Adipose tissue (tissue), 3 donors: ENCODE measurements around the gene CACFD1. TPM values are rescaled to one million over a fixed set of nuclear protein-coding genes. Genes with fewer than 3 reads are reported as not detected.

Experiments used
- H3K27ac ChIP-seq: one replicate; pipeline ENCODE4 v1.5.1; 2013; ENCODE audit warnings: low read depth, low read length
- WGBS, 3 donors: extraction: QIAGEN DNeasy Blood & Tissue Kit; methylation state at CpG; one replicate each; pipeline ENCODE4 v1.1.7; 2013; 5-methylcytosine and 5-hydroxymethylcytosine counted together
- polyA plus RNA-seq, 3 donors: library from polyadenylated mRNA; stranded (reverse); fragments of 200-250 nt; gene quantifications; one replicate each; pipeline ENCODE4 v1.2.3, GENCODE V29; 2013
- donor health status: healthy with polysubstance abuse.
- donor health status: Bipolar disorder and iron deficiency.
- donor health status: healthy.

The CACFD1 gene
- 10 to 100 TPM in 1 of 3 donors, 1 to 10 TPM in 2; 4.0 to 17.3 (median 8.5) TPM for polyA plus RNA-seq

GRCh38 chr9:133459476-133460404 lies at the start of gene CACFD1:
Gene CACFD1, plus strand, starts transcription at chr9:133459978. Its CDS starts 89 bp downstream, at chr9:133460067.
- H3K27ac ChIP-seq, result no peak within 1 kb of the TSS
- WGBS, 3 donors, result 0 to 1% (median 1%) methylated on average over 69 to 86 of the region's 86 CpGs

- WGBS, 3 donors, result 40 to 68% (median 50%) methylated on average over 1 of the region's 1 CpG
Measured at GRCh38 chr9:133415170-133415569, 44.6 kb upstream of the CACFD1 start.

DNA sequence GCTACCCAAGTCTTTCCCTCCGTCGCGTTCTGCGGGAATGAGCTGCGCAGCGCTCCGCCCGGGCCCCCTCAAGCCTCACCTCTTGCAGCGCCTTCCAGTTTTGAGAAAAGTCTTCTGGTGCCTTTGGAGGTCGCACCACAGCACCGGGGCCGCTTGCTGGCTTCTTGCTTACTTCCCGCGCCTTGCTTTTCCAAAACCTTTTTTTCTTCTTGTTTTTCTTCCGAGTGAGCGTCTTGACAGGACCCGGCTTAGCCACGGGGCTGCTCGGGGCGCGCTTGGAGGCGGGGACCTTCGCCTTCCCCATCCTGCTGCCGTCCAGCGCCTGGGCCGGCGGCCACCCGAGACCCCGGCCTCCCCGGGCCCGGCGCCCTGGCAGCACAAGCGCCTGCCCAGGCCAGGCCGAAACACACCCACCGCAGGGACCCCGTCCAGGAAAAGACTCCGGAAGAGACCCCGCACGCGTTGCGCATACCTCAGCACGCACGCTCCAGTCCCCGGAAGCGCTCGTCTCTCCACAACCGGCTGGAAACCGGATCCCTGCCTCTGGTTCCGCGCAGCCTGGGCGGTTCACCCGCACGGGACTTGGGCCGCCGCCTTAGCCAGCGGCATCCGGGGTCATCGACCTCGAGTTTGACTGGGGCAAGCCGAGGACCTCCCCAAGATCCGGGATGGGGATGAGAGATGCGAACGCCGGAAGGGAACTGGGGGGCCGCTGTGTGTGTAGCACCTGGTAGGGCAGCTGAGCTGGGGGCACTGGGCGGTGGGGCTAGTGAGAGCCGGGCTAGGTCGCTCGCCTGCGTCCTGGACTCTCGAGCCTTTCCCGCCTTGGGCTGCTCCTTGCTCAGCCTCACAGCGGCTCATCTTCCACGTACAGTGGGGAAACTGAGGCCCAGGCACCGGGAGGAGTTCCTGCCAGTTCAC lies 42.0 kb upstream of the CACFD1 start, which contains the start of gene REXO4:
Gene REXO4 (minus strand): TSS at position 470 of the 921 bp plus-strand sequence. CDS start 166 bp downstream, at position 304.
- WGBS, 3 donors, result 0 to 1% (median 1%) methylated on average over 75 of the region's 75 CpGs
- H3K27ac ChIP-seq, result no peak within 1 kb of the TSS

More at GRCh38 chr9:133415170-133415569, 44.6 kb upstream of the CACFD1 start:
- no peak overlapping the region for H3K27ac ChIP-seq

DNA sequence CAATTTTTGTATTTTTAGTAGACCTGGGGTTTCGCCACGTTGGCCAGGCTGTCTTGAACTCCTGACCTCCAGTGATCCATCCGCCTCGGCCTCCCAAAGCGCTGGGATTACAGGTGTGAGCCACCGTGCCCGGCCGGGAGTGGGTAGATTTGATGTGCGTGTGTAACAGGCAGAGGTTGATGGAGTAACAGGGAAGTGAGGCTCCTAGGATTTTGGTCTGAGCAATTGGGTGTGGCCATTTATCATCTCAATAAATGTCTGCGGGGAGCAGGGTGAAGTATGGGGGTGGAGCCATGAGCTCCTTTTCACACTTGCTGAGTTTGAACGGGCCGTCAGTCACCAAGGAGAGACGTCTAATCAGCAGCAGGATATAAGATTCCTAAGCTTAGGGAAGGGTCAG lies 40.8 kb upstream of the CACFD1 start:
- WGBS, 3 donors, result 51 to 84% (median 74%) methylated on average over 13 of the region's 13 CpGs
- no peak overlapping the region for H3K27ac ChIP-seq

DNA sequence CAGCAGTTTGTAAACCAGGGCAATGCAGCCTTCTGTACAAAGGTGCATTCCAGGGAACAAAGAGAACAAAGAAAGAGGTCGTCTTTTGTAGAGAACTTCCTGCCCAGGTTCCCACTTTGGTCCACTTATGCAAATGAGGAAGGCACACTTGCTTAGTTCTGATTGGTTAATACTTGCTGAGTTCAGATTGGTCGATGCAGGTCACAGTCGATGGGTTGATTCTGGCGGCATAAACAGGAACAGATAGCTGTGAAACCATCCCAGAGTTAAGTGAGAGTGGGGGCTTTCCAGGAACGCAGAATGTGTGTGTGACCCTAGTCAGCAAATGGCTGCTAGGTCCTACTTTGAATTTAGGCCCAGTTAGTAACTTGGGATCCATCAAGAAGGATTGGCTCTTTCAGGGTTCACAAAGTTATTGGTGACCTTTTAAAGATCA lies 39.4 kb upstream of the CACFD1 start:
- WGBS, 3 donors, result 61 to 66% (median 62%) methylated on average over 5 of the region's 5 CpGs
- H3K27ac ChIP-seq, result no peak overlapping the region

- 58 to 60% (median 59%) methylated on average over 23 of the region's 23 CpGs for WGBS, 3 donors
- no peak within 1 kb of the TSS for H3K27ac ChIP-seq
Measured at GRCh38 chr9:133421615-133422542, 37.9 kb upstream of the CACFD1 start, which contains the start of gene ADAMTS13. Gene ADAMTS13, plus strand, starts transcription at chr9:133422367. Its CDS starts 77 bp downstream, at chr9:133422444.

- WGBS, 3 donors, result 32 to 67% (median 66%) methylated on average over 3 of the region's 3 CpGs
- H3K27ac ChIP-seq, result no peak overlapping the region
Measured at GRCh38 chr9:133423216-133423615, 36.6 kb upstream of the CACFD1 start.

GRCh38 chr9:133424187-133424586 lies 35.6 kb upstream of the CACFD1 start:
- 91 to 95% (median 95%) methylated on average over 11 to 12 of the region's 12 CpGs for WGBS, 3 donors
- H3K27ac ChIP-seq, result no peak overlapping the region

GRCh38 chr9:133425049-133425632 lies 34.6 kb upstream of the CACFD1 start:
- 87 to 92% (median 89%) methylated on average over 22 of the region's 22 CpGs for WGBS, 3 donors
- no peak overlapping the region for H3K27ac ChIP-seq

DNA sequence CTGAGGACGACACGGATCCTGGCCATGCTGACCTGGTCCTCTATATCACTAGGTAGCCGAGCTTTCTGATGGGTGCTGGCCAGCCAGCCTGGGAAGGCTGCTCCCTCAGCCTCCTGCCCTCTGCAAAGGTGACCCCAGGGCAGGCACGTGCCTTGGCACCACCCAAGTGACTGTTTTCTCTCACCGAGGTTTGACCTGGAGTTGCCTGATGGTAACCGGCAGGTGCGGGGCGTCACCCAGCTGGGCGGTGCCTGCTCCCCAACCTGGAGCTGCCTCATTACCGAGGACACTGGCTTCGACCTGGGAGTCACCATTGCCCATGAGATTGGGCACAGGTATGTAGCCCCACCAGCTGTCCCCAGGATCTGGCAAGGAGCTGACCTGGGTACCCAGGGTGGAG lies 33.8 kb upstream of the CACFD1 start:
- WGBS, 3 donors, result 81 to 91% (median 87%) methylated on average over 11 of the region's 11 CpGs
- no peak overlapping the region for H3K27ac ChIP-seq

DNA sequence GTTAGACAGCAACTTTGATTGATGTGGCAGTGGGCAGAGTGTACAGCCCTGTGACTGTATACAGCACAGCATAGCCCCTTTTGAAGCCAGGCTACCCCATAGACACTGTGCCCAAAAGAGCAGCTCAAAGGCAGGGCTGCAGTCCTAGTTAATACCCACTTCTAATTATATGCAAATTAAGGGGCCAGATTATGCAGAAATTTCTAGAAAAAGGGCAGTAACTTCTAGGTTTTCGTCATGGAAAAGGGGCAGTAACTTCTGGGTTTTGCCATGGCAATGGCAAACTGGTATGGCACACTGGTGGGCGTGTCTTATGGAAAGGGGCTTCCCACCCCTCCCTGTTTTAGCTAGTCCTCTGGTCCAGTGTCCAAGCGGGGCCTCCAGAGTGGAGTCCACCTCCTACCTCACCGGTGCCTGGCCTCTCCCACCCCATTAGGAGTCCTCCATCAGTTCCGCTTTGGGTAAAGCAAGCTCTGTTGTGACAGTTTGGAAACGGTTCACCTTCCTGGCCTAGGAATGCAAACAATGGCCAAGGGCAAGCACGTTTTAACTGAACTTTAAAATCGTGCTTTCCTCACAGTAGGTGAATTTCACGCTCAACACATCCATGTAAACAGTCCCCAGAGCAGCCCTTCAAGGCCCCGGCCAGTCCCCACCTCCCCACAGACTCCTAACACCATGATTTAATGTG lies 32.0 kb upstream of the CACFD1 start:
- 58 to 64% (median 62%) methylated on average over 10 of the region's 10 CpGs for WGBS, 3 donors
- H3K27ac ChIP-seq, result no peak overlapping the region

DNA sequence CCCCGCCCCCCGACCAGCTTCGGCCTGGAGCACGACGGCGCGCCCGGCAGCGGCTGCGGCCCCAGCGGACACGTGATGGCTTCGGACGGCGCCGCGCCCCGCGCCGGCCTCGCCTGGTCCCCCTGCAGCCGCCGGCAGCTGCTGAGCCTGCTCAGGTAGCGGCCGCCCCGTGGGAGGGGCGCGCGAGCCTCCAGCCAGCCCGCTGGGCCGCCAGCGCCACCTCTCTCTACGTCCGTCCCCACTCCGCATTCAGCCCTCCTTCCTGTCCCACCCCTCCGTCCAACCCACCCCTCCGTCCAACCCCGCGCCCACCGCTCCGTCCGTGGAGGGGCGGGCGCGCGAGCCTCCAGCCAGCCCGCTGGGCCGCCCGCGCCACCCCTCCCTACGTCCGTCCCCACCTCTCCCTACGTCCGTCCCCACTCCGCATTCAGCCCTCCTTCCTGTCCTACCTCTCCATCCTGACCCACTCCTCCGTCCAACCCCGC lies 31.1 kb upstream of the CACFD1 start:
- H3K27ac ChIP-seq, result no peak overlapping the region
- 0 to 3% (median 2%) methylated on average over 26 to 56 of the region's 57 CpGs for WGBS, 3 donors

GRCh38 chr9:133429214-133429613 lies 30.6 kb upstream of the CACFD1 start:
- H3K27ac ChIP-seq, result no peak overlapping the region
- 2 to 15% (median 6%) methylated on average over 10 to 17 of the region's 18 CpGs for WGBS, 3 donors

- 28 to 30% (median 28%) methylated on average over 49 of the region's 49 CpGs for WGBS, 3 donors
Measured at GRCh38 chr9:133429641-133430161, 30.1 kb upstream of the CACFD1 start.

DNA sequence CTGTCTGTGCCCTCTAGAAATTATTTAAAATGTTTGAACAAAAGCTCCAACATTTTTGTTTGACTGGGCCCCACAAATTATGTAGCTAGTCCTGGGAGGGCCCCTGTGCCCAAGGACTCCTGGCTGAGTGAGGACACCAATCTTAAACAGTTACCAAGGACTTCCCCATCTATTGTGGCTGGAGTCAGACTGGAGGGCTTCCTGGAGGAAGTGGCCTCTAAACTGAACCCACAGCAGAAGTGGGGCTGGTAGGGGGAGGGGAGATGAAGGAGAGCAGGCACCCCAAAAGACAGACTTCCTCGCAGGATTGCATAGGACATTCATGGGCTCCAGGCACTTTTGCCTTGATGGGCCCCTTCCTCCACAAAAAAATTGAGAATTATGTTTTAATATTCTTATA lies 29.5 kb upstream of the CACFD1 start:
- H3K27ac ChIP-seq, result no peak overlapping the region
- WGBS, 3 donors, result 56 to 82% (median 81%) methylated on average over 1 of the region's 1 CpG

More at GRCh38 chr9:133429641-133430161, 30.1 kb upstream of the CACFD1 start:
- no peak overlapping the region for H3K27ac ChIP-seq

- whole genome bisulfite sequencing, 3 donors, result 86 to 90% (median 86%) methylated on average over 11 of the region's 11 CpGs
- no peak overlapping the region for H3K27ac ChIP-seq
Measured at GRCh38 chr9:133433351-133433843, 26.4 kb upstream of the CACFD1 start.
